Right renal cortex interstitium (tissue), 3 donors: ENCODE results near the gene SAE1. TPM values are rescaled to one million over a fixed set of nuclear protein-coding genes. Genes with fewer than 3 reads are reported as not detected.
"Not testable (repeated sequence)": the region's sequence is repeated elsewhere in the genome, so short reads cannot be mapped to it uniquely, and the experiment has no call there.

Experiments used
- DNase-seq, 3 donors: peaks; one replicate each; pipeline ENCODE4 v3.0.0-alpha.2; 2013; ENCODE audit warnings: low read depth in 3 of 3, low spot score in 2 of 3
- polyA plus RNA-seq, 3 donors: library from polyadenylated mRNA; unstranded; fragments of 120-200 nt; gene quantifications; one replicate each; pipeline ENCODE4 v1.2.1, GENCODE V29; 2013; ENCODE audit not compliant: insufficient read length in 3 of 3

The SAE1 gene
- polyA plus RNA-seq, 3 donors: 119 to 131 (median 131) TPM

DNA sequence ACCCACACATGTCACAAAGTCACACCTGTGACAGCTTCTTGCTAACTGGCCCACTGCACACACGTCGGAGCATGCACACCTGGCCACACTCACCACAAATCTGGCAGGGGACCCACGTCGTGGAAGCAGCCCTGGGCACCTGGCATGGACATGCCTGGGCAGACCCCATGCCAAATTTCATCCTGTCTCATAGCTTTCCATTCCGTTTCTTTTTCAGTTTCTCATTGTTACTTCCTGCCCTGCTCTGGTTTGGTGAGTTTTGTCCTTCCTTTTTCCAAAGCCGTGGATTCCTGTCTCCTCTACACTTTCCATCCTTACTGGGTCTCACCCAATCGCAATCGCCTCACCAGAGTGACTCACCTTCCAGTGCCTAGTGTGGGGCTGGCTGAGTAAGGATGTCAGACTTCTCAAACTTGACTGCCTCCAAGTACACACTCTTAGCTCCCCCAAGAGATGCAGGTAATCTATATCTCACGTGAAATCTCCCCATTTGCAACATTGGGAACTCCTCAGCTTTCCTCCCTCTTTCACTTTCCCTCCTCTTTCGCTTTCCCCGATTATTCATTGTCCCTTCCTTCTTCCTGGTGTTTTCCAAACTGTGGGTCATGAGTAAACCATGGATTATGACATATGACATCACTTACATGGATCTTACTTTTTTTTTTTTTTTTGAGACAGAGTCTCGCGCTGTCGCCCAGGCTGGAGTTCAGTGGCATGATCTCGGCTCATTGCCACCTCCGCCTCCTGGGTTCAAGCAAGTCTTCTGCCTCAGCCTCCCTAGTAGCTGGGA lies 102.0 kb downstream of the SAE1 start:
- no peak for DNase-seq

DNA sequence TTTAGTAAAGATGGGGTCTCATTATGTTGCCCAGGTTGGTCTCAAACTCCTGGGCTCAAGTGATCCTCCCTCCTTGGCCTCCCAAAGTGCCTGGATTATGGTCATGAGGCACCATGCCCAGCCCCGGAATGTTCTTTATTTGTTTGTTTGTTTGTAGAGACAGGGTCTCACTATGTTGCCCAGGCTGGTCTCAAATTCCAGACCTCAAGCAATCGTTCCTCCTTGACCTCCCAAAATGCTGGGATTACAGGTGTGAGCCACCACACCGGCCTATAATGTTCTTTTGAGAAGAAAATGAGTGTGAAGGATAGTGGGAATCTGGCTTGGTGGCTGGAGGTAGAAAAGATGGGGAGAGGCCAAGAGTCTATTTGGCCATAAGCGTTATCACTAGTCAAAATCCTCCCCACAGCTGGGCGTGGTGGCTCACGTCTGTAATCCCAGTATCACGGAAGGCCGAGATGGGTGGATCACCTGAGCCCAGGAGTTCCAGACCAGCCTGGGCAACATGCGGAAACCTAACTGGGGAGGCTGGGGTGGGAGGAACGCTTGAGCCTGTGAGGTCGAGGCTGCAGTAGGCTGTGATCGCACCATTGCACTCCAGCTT lies 105.5 kb downstream of the SAE1 start:
- no peak for DNase-seq

- DNase-seq: no peak
Measured at GRCh38 chr19:47239152-47239551, 108.5 kb downstream of the SAE1 start.

DNA sequence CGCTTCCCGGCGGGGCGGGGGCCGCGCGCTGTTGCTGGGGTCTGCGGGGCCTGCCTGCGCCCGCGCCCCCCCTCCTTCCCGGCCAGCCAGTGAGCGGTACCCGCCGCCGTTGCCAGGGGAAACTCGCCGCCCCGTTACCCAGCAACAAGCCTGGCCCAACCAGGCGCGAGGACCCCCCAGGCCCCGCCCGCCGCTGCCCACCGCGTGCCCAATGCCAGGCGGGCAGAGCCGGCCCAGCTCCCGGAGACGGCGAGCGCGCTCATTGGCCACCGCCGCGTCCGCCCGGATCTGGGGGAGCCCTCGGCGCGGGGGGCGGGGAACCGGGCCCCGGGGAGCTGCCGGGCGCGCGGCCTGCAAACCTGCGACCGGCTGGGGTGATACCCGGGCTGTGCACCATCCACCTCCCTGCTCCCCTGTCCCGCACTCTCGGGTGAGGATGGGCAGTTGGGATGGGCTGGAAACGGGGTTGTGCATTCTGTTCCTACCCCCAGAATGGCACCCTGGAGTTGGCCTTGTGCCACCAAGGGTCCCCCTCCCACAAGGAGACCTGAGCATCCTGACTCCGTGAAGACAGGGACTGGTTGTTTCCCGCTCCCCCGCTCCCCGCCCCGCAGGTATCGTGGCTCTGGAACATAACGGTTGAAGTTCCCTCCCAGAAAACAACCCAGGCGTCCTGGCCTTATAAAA lies 109.1 kb downstream of the SAE1 start:
- DNase-seq: no peak

GRCh38 chr19:47240556-47240955 lies 109.9 kb downstream of the SAE1 start:
- no peak for DNase-seq

DNA sequence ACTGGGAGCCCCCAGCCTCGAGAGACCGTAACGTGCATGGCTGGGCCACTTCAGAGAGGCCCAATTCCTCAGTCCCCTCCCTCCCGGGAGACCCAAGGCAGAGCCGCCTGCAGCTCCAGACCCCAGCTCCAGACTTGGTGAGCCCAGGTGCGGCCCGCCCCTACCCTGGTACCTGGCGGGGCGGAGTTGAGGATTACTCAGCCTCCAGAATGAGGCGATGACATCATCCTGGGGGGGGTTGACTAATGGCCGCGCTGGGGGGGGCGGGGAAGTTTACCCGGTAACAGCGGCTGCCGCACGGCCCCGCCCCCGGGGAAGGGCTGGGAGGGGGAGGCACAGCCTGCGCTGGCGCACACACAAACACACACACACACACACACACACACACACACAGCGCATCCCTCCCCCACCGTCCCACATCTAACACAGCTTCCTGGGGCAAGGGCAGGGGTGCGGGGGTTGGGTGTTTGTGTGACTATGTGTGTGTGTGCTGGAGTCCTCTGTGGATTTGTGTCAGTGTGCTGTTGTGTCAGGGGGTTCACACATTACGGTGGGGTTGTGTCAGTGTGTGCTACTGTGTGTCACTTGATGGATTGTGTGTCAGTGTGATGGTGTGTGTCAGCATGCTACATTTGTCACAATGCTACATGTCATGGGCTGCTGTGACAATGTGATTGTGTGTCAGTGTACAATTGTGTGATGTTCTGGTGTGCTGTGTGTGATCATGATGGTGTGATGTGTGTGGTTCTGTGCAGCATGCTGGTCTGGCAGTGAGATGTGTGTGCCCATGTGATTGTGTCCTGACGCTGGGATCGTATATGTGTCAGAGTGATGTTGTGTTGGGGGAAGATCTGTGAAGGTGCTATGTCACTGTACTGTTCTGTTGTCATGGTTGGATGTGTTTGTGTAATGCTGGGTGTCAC lies 110.6 kb downstream of the SAE1 start:
- no peak for DNase-seq

GRCh38 chr19:47241919-47242577 lies 111.4 kb downstream of the SAE1 start:
- no peak for DNase-seq

- no peak for DNase-seq
Measured at GRCh38 chr19:47243364-47243775, 112.7 kb downstream of the SAE1 start.

DNA sequence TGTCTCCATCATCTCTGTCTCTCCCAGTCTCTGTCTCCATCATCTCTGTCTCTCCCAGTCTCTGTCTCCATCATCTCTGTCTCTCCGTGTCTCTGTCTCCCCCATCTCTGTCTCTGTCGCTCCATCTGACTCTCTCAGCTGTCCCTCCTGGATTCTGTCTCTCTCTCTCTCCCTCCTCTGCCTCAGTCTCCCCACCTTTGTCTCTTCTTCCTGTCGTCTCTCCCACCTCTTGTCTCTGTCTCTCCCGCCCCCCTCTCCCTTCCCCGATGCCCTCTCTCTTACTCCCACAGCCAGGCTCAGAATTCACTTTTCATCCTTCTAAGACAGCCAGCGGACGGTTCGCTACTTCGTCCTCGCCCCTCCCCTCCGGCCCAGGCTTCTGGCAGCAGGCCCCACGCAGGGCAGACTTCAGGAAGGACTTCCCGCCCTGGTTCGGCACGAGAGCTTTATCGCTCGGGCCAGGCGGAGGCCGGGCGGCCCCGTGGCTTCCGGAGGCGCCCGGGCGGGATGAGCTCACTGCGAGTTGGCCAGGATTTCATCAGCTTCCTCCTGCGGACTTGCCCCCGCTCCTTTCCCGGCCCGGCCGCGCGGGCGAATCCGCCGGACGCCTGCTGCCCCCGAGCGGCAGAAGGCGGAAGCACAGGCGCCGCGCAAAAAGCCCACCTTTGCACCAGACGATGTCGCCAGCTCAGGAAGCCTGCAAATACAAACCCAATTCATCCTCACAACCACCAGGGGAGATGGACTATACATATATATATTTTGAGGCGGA lies 113.3 kb downstream of the SAE1 start:
- peak in 2 of 3 donors; percentile 81 to 83 for DNase-seq

DNA sequence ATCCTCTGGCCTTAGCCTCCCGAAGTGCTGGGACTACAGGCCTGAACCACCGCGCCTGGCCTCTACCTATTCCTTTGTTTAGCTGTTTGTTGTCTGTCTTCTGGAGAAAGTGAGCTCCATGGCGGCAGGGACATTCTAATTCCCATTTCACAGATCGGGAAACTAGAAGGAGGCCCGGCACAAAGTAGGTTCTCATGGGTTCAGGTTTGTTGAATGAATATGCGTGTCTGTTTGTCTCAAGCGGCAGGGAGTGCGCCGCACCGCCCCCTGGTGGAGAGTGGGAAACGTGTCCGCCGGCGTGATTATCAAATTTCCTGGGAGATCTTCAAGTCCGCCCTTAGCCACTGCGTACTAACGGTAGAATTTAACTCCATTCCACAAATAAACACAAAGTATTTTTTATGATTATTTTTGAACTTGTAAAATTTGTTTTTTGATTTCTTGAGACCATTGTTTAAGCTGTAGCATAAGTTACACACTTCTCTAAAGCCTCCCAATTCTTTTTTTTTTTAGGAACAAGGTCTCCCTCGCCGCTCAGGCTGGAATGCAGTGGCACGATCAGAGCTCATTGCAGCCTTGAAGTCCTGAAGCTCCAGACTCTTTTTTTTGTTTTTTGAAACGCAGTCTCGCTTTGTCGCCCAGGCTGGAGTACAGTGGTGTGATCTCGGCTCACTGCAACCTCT lies 116.8 kb downstream of the SAE1 start:
- DNase-seq: no peak

- not testable (repeated sequence) for DNase-seq
Measured at GRCh38 chr19:47253016-47253415, 122.4 kb downstream of the SAE1 start.

DNA sequence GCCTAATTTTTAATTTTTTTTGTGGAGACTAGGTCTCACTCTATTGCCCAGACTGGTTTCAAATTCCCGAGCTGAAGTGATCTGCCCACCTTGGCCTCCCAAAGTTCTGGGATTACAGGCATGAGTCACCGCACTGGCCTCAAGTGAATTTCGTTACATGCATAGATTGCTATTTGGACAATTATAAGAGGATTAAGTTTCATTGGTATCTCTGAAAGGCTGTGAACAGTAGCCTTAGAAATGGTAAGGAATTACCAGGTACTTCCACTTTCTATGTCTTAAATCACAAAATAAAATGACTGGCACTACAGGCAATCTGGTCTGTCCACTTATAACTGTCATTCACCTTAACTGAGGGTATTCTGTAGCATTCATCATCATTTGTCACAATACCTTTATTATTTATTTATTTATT lies 122.8 kb downstream of the SAE1 start:
- DNase-seq: no peak

DNA sequence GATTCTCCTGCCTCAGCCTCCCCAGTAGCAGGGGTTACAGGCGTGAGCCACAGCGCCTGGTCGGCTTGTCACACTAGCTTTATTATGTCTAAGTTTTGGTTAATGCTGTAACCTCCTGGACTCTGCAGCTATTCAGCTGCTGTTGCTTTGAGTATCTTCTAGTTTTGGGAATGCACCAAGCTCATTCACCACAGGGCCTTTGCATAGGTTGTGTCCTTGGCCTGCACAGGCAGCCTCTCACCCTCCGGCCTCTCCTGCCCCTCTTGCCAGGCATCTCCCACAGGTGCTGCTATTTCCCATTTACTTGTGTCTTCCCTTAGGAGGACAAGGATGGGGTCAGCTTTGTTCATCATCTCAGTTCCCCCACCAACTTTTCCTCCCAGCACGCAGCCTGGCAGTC lies 123.3 kb downstream of the SAE1 start:
- no peak for DNase-seq

- peak; percentile 87 to 94 (median 94) for DNase-seq
Measured at GRCh38 chr19:47255879-47256692, 125.5 kb downstream of the SAE1 start, which contains the start of gene CCDC9. Gene CCDC9, plus strand, starts transcription at chr19:47256525. Its CDS starts 1,876 bp downstream, at chr19:47258401.

- peak; percentile 97 to 98 (median 97) for DNase-seq
Measured at GRCh38 chr19:47256693-47257410, 126.2 kb downstream of the SAE1 start.

- no peak for DNase-seq
Measured at GRCh38 chr19:47257411-47258169, 127.0 kb downstream of the SAE1 start.
